ENCODE results near the gene TSTD1.
"Not testable (repeated sequence)": the region's sequence is repeated elsewhere in the genome, so short reads cannot be mapped to it uniquely, and the experiment has no call there.

Gene TSTD1

DNA sequence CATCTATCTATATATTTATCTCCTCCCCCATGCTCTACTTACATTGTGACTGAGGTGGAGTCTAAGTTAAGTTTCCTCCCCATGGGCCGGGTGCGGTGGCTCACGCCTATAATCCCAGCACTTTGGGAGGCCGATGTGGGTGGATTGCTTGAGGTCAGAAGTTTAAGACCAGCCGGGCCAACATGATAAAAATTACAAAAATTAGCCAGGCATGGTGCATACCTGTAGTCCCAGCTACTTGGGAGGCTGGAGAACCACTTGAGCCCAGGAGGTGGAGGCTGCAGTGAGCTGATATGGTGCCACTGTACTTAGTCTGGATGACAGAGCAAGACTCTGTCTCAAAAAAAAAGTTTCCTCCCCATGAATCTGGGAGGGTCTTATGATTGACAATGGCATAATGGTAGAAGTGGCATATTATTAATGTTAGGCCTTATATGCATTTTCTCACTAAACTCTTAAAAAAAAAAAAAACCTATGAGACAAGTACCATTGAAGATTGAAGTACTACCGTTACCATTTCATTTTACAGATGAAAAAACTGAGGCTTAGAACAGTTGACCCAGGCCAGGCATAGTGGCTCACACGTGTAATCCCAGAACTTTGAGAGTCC lies 29.1 kb downstream of the TSTD1 start:
- no peak for DNase-seq (ENCODE audit: low read depth in 2 of 2)

DNA sequence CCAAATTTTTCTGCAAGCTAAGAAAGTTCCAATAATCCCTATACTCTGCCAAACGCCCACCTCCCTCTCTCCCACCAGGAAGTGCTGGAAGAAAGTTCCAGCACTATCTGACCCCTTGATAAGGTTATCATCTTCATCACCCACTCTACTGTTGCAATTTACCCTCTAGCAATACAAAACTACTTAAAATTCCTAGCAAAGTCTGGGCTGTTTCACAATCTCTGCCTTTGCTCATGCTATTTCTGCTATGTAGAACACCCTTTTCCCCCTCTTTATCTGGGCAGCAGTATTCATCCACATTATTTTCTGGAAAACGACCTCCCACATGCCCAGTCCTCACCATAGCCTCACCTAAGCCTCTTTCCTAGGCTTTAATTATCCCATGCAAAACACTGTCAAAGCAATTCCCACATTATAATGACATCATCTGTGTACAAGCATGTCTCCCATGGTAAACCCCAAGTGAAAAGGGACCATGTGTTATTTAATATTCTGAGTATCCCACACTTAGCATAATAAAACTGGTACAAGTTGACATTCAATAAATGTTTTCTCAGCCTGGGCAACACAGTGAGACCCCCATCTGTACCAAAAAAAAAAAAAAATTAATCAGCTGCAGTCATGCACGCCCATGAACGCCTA lies 29.8 kb downstream of the TSTD1 start:
- no peak for DNase-seq (ENCODE audit: low read depth in 2 of 2)

DNA sequence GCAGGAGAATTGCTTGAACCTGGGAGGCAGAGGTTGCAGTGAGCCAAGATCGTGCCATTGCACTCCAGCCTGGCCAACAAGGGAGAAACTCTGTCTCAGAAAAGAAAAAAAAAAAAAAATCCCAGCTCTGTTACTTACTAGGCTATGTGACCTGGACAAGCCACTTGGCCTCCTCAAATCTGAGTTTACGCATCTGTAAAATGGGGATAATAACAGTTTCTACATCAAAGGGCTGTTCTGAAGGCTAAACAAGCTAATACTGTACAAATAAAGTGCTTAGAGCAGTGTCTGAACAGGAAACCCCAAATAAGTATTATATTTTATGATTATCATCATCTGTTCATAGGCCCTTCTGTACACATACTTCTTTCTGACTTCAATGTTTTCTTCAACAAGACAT lies 31.4 kb downstream of the TSTD1 start:
- DNase-seq (ENCODE audit: low read depth in 2 of 2): no peak

DNA sequence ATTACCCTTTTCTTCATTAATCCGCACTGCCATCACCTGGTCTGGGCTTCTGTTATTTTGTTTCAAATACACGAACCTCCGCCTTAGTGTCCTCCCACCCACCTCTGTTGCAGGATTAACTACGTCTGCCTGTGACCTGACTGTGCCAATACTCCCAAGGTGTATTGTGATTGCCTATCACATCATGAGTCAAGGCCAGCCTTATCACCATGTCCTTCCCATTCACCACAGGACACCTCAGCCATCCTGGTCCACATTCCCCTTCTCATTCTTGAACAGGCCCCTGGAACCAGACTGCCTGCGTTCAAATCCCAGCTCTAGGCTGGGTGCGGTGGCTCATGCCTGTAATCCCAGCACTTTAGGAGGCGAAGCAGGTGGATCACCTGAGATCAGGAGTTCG lies 32.2 kb downstream of the TSTD1 start:
- no peak for DNase-seq (ENCODE audit: low read depth in 2 of 2)

- DNase-seq (ENCODE audit: low read depth in 2 of 2): no peak
These were observed 37.2 kb downstream of the TSTD1 start for GRCh38 chr1:161001525-161001924.

GRCh38 chr1:161000736-161001480 lies 37.9 kb downstream of the TSTD1 start:
- DNase-seq (ENCODE audit: low read depth in 2 of 2): no peak

- DNase-seq (ENCODE audit: low read depth in 2 of 2): no peak
These were observed 39.4 kb downstream of the TSTD1 start for GRCh38 chr1:160999376-160999775.

GRCh38 chr1:160997323-160998038 lies 41.3 kb downstream of the TSTD1 start:
- DNase-seq (ENCODE audit: low read depth in 2 of 2): no peak

DNA sequence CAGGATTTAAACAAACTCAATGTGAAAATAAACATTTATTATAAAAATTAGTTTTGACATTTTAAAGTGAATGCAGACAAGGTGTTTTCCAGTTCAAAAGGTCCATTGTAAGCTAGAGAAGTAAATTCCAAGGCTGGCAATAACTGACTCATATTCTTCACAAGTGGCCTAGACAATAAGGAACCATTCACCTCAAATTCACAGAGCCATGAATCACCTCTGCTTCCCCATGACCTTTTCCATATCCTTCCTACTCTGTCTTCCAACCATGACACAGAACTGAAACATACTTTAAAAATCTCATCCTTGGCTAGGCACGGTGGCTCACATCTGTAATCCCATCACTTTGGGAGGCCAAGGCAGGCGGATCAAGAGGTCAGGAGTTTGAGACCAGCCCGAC lies 42.6 kb downstream of the TSTD1 start:
- no peak for DNase-seq (ENCODE audit: low read depth in 2 of 2)

DNA sequence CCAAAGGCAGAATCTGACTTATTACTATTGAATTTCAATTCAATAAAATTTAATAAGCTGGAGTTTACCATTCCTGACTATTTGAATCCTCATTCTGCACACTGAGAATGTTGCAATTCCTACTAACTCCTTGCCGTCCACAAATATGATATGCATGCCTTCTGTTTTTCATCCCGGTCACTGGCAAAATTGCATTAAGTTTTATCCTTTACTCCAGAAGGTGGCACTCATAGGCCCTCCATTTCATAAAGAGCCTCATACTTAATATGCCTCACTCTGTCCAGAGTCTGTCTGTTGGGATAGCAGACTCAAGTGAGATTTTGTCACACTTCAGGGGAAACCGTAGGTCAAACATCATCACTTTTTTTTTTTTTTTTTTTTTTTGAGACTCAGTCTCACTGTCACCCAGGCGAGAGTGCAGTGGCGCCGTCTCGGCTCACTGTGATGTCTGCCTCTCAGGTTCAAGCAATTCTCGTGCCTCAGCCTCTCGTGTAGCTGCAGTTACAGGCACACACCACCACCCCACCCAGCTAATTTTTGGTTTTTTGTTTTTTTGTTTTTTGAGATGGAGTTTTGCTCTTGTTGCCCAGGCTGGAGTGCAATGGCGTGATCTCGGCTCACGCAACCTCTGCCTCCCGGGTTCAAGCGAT lies 45.1 kb downstream of the TSTD1 start:
- no peak for DNase-seq (ENCODE audit: low read depth in 2 of 2)

DNA sequence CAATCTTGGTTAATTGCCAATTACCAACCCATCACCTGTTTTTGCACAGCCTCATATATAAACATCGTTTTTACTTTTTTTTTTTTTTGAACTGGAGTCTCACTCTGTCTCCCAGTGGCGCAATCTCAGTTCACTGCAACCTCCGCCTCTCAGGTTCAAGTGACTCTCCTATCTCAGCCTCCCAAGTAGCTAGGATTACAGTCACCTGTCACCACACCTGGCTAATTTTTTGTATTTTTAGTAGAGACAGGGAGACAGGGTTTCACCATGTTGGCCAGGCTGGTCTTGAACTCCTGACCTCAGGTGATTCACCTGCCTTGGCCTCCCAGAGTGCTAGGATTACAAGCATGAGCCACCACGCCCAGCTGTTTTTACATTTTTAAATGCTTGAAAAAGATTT lies 46.7 kb downstream of the TSTD1 start:
- not testable (repeated sequence) for DNase-seq (ENCODE audit: low read depth in 2 of 2)
